GM12878 (cell line): ENCODE data around the gene OR6C65. TPM values are rescaled to one million over a fixed set of nuclear protein-coding genes. Genes with fewer than 3 reads are reported as not detected.
"Not testable (repeated sequence)": the region's sequence is repeated elsewhere in the genome, so short reads cannot be mapped to it uniquely, and the experiment has no call there.

ENCODE experiments used
- ATAC-seq: fragments of 200-7000 bp; cut with Tn5 transposase; 3 replicates; pipeline ENCODE4 v1.9.1; 2020; ENCODE audit warnings: mild to moderate bottlenecking, moderate library complexity
- BruUV-seq: library from RNA; stranded (reverse); fragments of 400-500 nt; replicated peaks from 2 replicates; lab custom pipeline; 2021; lab: Mats Ljungman, UMichigan
- CTCF ChIA-PET: fragments of 300-600 bp; sonication (Branson Sonifier 250); formaldehyde crosslinking; extraction: SDS; loops from one replicate; lab custom pipeline; 2021; ENCODE audit warnings: inconsistent platforms; lab: Yijun Ruan, JAX
- POLR2A ChIA-PET: fragments of 350-600 bp; formaldehyde crosslinking; extraction: SDS; loops from one replicate; lab custom pipeline; 2021; ENCODE audit warnings: inconsistent platforms; lab: Charles Lee
- RAD21 ChIA-PET: fragments of 300-600 bp; sonication (Branson Sonifier 250); formaldehyde crosslinking; loops from one replicate; lab custom pipeline; 2023; ENCODE audit warnings: antibody characterized with exemption; ENCODE audit not compliant: unreplicated experiment; lab: Charles Lee
- SMC1A ChIA-PET: fragments of 300-600 bp; sonication (Branson Sonifier 250); formaldehyde crosslinking; loops from one replicate; lab custom pipeline; 2023; ENCODE audit not compliant: unreplicated experiment, uncharacterized antibody; lab: Charles Lee
- DNase-seq: peaks from one replicate; pipeline ENCODE4 v3.0.0-alpha.2; 2011; ENCODE audit warnings: low read depth, low spot score
- FAIRE-seq: peaks from 3 replicates; lab custom pipeline; 2011; peaks lifted over from hg19 to GRCh38; lab: Jason Lieb, UNC
- H2AFZ ChIP-seq: 2 replicates; pipeline ENCODE4 v1.6.0; 2011; ENCODE audit warnings: low read depth, low read length, control low read depth; ENCODE audit not compliant: control insufficient read depth
- H3K27ac ChIP-seq: 2 replicates; pipeline ENCODE4 v1.5.1; 2011; ENCODE audit warnings: control low read depth; ENCODE audit not compliant: control insufficient read depth, insufficient read depth
- H3K27me3 ChIP-seq, 2 experiments: replicated peaks in 1 of 2; 2 replicates each; pipeline versions ENCODE4 v1.6.0 to v1.6.1; 2011; ENCODE audit warnings: low read length in 1 of 2; ENCODE audit not compliant: control insufficient read depth in 2 of 2, insufficient read depth in 2 of 2
- H3K36me3 ChIP-seq, 2 experiments: 2 replicates each; pipeline ENCODE4 v1.5.1; 2011; ENCODE audit warnings: low read length in 1 of 2; ENCODE audit not compliant: control insufficient read depth in 2 of 2, insufficient read depth in 2 of 2
- H3K4me1 ChIP-seq: 2 replicates; pipeline ENCODE4 v1.6.1; 2011; ENCODE audit warnings: mild to moderate bottlenecking, low read length, moderate library complexity, mixed read lengths; ENCODE audit not compliant: control insufficient read depth, insufficient read depth
- H3K4me2 ChIP-seq: 2 replicates; pipeline ENCODE4 v1.6.0; 2011; ENCODE audit warnings: control low read depth; ENCODE audit not compliant: control insufficient read depth, insufficient read depth
- H3K4me3 ChIP-seq: fragments of 200-600 bp; sonication (generic); 2 replicates; pipeline ENCODE4 v1.5.1; 2016
- H3K79me2 ChIP-seq: 2 replicates; pipeline ENCODE4 v1.6.0; 2011; ENCODE audit warnings: low read length; ENCODE audit not compliant: control insufficient read depth, insufficient read depth
- H3K9ac ChIP-seq: 2 replicates; pipeline ENCODE4 v1.8.0; 2011; ENCODE audit warnings: low read length, control low read depth, mixed read lengths; ENCODE audit not compliant: control insufficient read depth, insufficient read depth
- H3K9me3 ChIP-seq: replicated peaks from 3 replicates; pipeline ENCODE4 v1.5.1; 2011; ENCODE audit warnings: mild to moderate bottlenecking, low read length; ENCODE audit not compliant: control insufficient read depth, insufficient read depth
- H4K20me1 ChIP-seq: 2 replicates; pipeline ENCODE4 v1.6.0; 2011; ENCODE audit not compliant: control insufficient read depth, insufficient read depth
- BRCA1 ChIP-seq: IDR thresholded peaks from 2 replicates; pipeline ENCODE4 v1.6.1; 2011; ENCODE audit warnings: low read depth, low read length, improper control_type of control experiment
- CEBPB ChIP-seq, 2 experiments: fragments of 150-350 bp in 1 of 2; IDR thresholded peaks; 2 replicates each; pipeline ENCODE4 v1.6.1; 2012 to 2014; ENCODE audit warnings: low read depth in 2 of 2, low read length in 2 of 2, borderline replicate concordance in 1 of 2, inconsistent platforms in 1 of 2
- CHD2 ChIP-seq: IDR thresholded peaks from 2 replicates; pipeline ENCODE4 v1.6.1; 2011; ENCODE audit warnings: low read depth, low read length, improper control_type of control experiment, borderline replicate concordance
- ESRRA ChIP-seq: IDR thresholded peaks from 2 replicates; pipeline ENCODE4 v1.6.1; 2012; ENCODE audit warnings: mild to moderate bottlenecking, low read length, improper control_type of control experiment
- KAT2A ChIP-seq: conservative IDR thresholded peaks from 2 replicates; pipeline ENCODE4 v1.6.1; 2011; ENCODE audit warnings: low read depth, low read length; ENCODE audit not compliant: control insufficient read depth
- LARP7 ChIP-seq: fragments of 450-650 bp; IDR thresholded peaks from 2 replicates; pipeline ENCODE4 v1.6.1; 2017; ENCODE audit warnings: mild to moderate bottlenecking
- PAX5 ChIP-seq: IDR thresholded peaks from 2 replicates; pipeline ENCODE4 v1.6.1; 2011; ENCODE audit warnings: low read depth, low read length, borderline replicate concordance
- RB1 ChIP-seq: fragments of 450-650 bp; formaldehyde crosslinking; IDR thresholded peaks from 2 replicates; pipeline ENCODE4 v1.6.1; 2017; ENCODE audit warnings: mild to moderate bottlenecking, borderline replicate concordance
- STAT3 ChIP-seq: IDR thresholded peaks from 2 replicates; pipeline ENCODE4 v1.6.1; 2011; ENCODE audit warnings: low read depth, low read length, improper control_type of control experiment
- SUZ12 ChIP-seq: fragments of 200-600 bp; sonication (generic); IDR thresholded peaks from one replicate; pipeline ENCODE4 v1.6.1; 2018; ENCODE audit warnings: antibody characterized with exemption, mild to moderate bottlenecking; ENCODE audit not compliant: unreplicated experiment
- TBL1XR1 ChIP-seq: IDR thresholded peaks from 2 replicates; pipeline ENCODE4 v1.6.1; 2012; ENCODE audit warnings: low read depth, low read length, improper control_type of control experiment
- ZNF217 ChIP-seq: fragments of 450-650 bp; IDR thresholded peaks from 2 replicates; pipeline ENCODE4 v1.6.1; 2017; ENCODE audit warnings: antibody characterized with exemption, mild to moderate bottlenecking
- WGBS: methylation state at CpG from one replicate; pipeline ENCODE4 v1.1.6; 2016; ENCODE audit warnings: low lambda C conversion rate; ENCODE audit not compliant: insufficient replicate concordance, insufficient coverage; ENCODE audit errors: missing lambda C conversion rate; 5-methylcytosine and 5-hydroxymethylcytosine counted together
- in situ Hi-C: fragments of 300-500 bp; cut with MboI; formaldehyde crosslinking; loops from 9 replicates; pipeline ENCODE4 v1.14.3; 2018; ENCODE audit warnings: mixed read lengths
- intact Hi-C: fragments of 100-400 bp; cut with micrococcal nuclease; formaldehyde crosslinking; loops from one replicate; pipeline ENCODE4 v1.14.2; 2022; ENCODE audit not compliant: unreplicated experiment
- polyA plus RNA-seq, 11 experiments: library from polyadenylated mRNA; depleted of rRNA in 4 of 11; unstranded in 6 of 11; stranded (reverse) in 5 of 11; fragments of >200 nt; fragmentation: Nextera tagmentation in 4 of 11; fragmentation: Illumina TruSeq in 1 of 11; extraction: Ambion mirVana in 4 of 11; extraction: Trizol in 1 of 11; gene quantifications; 1 replicate in 1 of 11; 2 replicates in 10 of 11; pipeline versions ENCODE4 v1.2.1 to v1.2.3, GENCODE V29; 2011 to 2016; ENCODE audit warnings: inconsistent platforms in 2 of 11, missing spikeins in 2 of 11, low read depth in 1 of 11
- total RNA-seq, 4 experiments: library from RNA; depleted of rRNA in 3 of 4; stranded (reverse); fragments of >200 nt in 3 of 4; fragmentation: Illumina TruSeq in 1 of 4; extraction: Trizol in 1 of 4; gene quantifications; 2 replicates each; pipeline versions ENCODE4 v1.2.1 to v1.2.3, GENCODE V29; 2013 to 2021
- TF ChIP-seq, protein P1 (sequence below): fragments of 450-650 bp; IDR thresholded peaks from 2 replicates; pipeline ENCODE4 v1.6.1; 2016; ENCODE audit warnings: mild to moderate bottlenecking
- TF ChIP-seq, protein P2 (sequence below): fragments of 450-650 bp; IDR thresholded peaks from 2 replicates; pipeline ENCODE4 v1.6.1; 2017; ENCODE audit warnings: mild to moderate bottlenecking, moderate library complexity

The OR6C65 gene
- total and polyA plus RNA-seq, 10 of the 15 experiments (the other 5 are each of a cell fraction or from before 2014, with no cell fraction given), result not detected

DNA sequence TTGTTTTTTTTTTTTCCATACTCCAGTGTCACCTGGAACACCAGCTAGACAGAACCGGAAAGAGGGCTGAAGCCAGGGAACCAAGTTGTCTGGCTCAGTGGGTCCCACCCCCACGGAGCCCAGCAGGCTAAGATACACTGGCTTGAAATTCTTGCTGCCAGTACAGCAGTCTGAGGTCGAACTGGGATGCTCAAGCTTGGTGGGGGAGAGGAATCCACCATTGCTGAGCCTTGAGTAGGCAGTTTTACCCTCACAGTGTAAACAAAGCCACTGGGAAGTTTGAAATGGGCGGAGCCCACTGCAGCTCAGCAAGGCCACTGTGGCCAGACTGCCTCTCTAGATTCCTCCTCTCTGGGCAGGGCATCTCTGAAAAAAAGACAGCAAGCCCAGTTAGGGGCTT is 45.0 kb upstream of the OR6C65 start:
- RAD21 ChIA-PET, H3K27me3 ChIP-seq, H3K4me3 ChIP-seq, H3K4me1 ChIP-seq, FAIRE-seq, BruUV-seq, in situ Hi-C loops, SMC1A ChIA-PET, H3K9me3 ChIP-seq, H3K36me3 ChIP-seq, intact Hi-C loops, DNase-seq, CTCF ChIA-PET, H3K27ac ChIP-seq, H3K4me2 ChIP-seq, H3K79me2 ChIP-seq, H3K9ac ChIP-seq, POLR2A ChIA-PET, H4K20me1 ChIP-seq, H2AFZ ChIP-seq, ATAC-seq: not testable (repeated sequence)
- 18% methylated on average over 4 of the region's 4 CpGs for WGBS

DNA sequence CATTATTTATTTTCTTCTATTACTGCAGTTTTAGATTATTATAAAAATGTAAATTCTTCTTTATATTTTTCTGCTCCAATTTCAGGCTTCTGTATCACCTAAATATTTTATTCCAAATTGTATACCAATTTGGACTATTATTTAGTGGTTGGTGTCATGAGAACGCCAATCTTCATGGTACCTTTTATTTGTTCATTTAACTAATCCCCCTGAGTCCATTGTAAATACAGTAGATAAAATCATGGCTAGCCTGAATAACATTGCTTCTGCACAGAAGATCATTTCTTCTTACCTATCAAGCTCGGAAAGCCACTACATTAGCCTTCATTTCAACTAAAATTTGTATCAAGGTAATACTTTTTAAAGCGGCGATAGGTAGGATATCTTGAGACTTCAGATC is 37.7 kb upstream of the OR6C65 start, which contains the start of gene OR6C75:
Gene OR6C75 (plus strand): TSS at position 301 of the 400 bp plus-strand sequence. CDS start 2,136 bp downstream, outside the sequence.
- no peak for DNase-seq
- no peak for ATAC-seq
- Histone ChIP-seq H3K79me2 (no peaks in the 10 kb centered on the region), H3K27me3 (no peaks in the 10 kb centered on the region), H3K36me3 (no peaks in the 10 kb centered on the region), H3K4me3 (no peak within 1 kb of the TSS), H3K9ac (no peak within 1 kb of the TSS), H3K4me2 (no peak within 1 kb of the TSS), H3K27ac (no peak within 1 kb of the TSS), H3K9me3 (no peaks in the 10 kb centered on the region), H4K20me1 (no peaks in the 10 kb centered on the region), H3K4me1 (no peaks in the 10 kb centered on the region), H2AFZ (no peak within 1 kb of the TSS)
- POLR2A ChIA-PET, result no interaction called here
- BruUV-seq, result no TSS peak
- CTCF ChIA-PET, result interaction anchor here (1.1 kb wide), 1 partner anchor 375 kb away, joined by 3 read pairs; no protein-coding TSS in a partner anchor
- in situ Hi-C loops, result no loop called here
- intact Hi-C loops, result no loop called here
- RAD21 ChIA-PET, result no interaction called here
- SMC1A ChIA-PET, result no interaction called here
- no peak for FAIRE-seq
- 63% methylated on average over 4 of the region's 4 CpGs for WGBS
- TF ChIP-seq BRCA1 (no peak), SUZ12 (no peak), RB1 (no peak), KAT2A (no peak), ZNF217 (no peak), CEBPB (IDR thresholded peaks at IDR 0.05; ENCODE audit: borderline replicate concordance in 1 of 2, low read depth in 2 of 2, low read length in 2 of 2) (no peak), TBL1XR1 (no peak), LARP7 (no peak), CHD2 (no peak), PAX5 (no peak), STAT3 (no peak), ESRRA (no peak)
- TF ChIP-seq, protein P1, sequence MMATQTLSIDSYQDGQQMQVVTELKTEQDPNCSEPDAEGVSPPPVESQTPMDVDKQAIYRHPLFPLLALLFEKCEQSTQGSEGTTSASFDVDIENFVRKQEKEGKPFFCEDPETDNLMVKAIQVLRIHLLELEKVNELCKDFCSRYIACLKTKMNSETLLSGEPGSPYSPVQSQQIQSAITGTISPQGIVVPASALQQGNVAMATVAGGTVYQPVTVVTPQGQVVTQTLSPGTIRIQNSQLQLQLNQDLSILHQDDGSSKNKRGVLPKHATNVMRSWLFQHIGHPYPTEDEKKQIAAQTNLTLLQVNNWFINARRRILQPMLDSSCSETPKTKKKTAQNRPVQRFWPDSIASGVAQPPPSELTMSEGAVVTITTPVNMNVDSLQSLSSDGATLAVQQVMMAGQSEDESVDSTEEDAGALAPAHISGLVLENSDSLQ, result no peak
- TF ChIP-seq, protein P2, sequence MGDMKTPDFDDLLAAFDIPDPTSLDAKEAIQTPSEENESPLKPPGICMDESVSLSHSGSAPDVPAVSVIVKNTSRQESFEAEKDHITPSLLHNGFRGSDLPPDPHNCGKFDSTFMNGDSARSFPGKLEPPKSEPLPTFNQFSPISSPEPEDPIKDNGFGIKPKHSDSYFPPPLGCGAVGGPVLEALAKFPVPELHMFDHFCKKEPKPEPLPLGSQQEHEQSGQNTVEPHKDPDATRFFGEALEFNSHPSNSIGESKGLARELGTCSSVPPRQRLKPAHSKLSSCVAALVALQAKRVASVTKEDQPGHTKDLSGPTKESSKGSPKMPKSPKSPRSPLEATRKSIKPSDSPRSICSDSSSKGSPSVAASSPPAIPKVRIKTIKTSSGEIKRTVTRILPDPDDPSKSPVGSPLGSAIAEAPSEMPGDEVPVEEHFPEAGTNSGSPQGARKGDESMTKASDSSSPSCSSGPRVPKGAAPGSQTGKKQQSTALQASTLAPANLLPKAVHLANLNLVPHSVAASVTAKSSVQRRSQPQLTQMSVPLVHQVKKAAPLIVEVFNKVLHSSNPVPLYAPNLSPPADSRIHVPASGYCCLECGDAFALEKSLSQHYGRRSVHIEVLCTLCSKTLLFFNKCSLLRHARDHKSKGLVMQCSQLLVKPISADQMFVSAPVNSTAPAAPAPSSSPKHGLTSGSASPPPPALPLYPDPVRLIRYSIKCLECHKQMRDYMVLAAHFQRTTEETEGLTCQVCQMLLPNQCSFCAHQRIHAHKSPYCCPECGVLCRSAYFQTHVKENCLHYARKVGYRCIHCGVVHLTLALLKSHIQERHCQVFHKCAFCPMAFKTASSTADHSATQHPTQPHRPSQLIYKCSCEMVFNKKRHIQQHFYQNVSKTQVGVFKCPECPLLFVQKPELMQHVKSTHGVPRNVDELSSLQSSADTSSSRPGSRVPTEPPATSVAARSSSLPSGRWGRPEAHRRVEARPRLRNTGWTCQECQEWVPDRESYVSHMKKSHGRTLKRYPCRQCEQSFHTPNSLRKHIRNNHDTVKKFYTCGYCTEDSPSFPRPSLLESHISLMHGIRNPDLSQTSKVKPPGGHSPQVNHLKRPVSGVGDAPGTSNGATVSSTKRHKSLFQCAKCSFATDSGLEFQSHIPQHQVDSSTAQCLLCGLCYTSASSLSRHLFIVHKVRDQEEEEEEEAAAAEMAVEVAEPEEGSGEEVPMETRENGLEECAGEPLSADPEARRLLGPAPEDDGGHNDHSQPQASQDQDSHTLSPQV, result no peak
